ENCODE measurements around the gene GPX7.

- TF ChIP-seq TAF1 (IDR thresholded peaks at IDR 0.05; ENCODE audit: borderline replicate concordance, low read depth, low read length) (peak; percentile 65; the same call in 1 of the 2 replicates), POLR2A (IDR thresholded peaks at IDR 0.05; ENCODE audit: low read depth, low read length) (no peak)
Measured at GRCh38 chr1:52552505-52553361, 49.4 kb upstream of the GPX7 start, which contains the start of gene TUT4.
